Cardiac muscle cell (in vitro differentiated cells and primary cell): Measurements from ENCODE around the gene SULT4A1. TPM values are rescaled to one million over a fixed set of nuclear protein-coding genes. Genes with fewer than 3 reads are reported as not detected.

Source experiments
- DNase-seq, 2 donors: peaks; one replicate each; pipeline versions ENCODE4 v3.0.0 to v3.0.0-alpha.2; 2010 to 2017; ENCODE audit warnings: low read depth in 1 of 2, low spot score in 1 of 2
- H3K27ac ChIP-seq: fragments of 200-600 bp; sonication (generic); 2 replicates; pipeline ENCODE4 v1.5.1; 2016
- H3K27me3 ChIP-seq: fragments of 200-600 bp; sonication (generic); 2 replicates; pipeline ENCODE4 v1.6.0; 2016; ENCODE audit warnings: control low read depth
- H3K36me3 ChIP-seq: fragments of 200-600 bp; sonication (generic); 2 replicates; pipeline ENCODE4 v1.5.1; 2016; ENCODE audit warnings: control low read depth
- H3K4me1 ChIP-seq: fragments of 200-600 bp; sonication (generic); 2 replicates; pipeline ENCODE4 v1.8.1; 2017; ENCODE audit warnings: low read depth, mild to moderate bottlenecking, mixed run types
- H3K4me3 ChIP-seq: fragments of 200-600 bp; sonication (generic); 2 replicates; pipeline ENCODE4 v1.5.1; 2016; ENCODE audit warnings: mild to moderate bottlenecking
- H3K9me3 ChIP-seq: fragments of 200-600 bp; sonication (generic); 2 replicates; pipeline ENCODE4 v1.5.1; 2017; ENCODE audit warnings: low read depth, mild to moderate bottlenecking, control low read depth
- polyA plus RNA-seq: library from polyadenylated mRNA; unstranded; fragments of >200 nt; fragmentation: Nextera tagmentation; extraction: Ambion mirVana; gene quantifications from 2 replicates; pipeline ENCODE4 v1.2.1, GENCODE V29; 2016
- total RNA-seq: library from RNA; depleted of rRNA; stranded (reverse); fragments of >200 nt; gene quantifications from 2 replicates; pipeline ENCODE4 v1.2.3, GENCODE V29; 2016
- TF ChIP-seq, protein P1 (sequence below): IDR thresholded peaks from 2 replicates; pipeline ENCODE4 v1.5.1; 2012; ENCODE audit warnings: low read depth, mild to moderate bottlenecking, low read length

The SULT4A1 gene
- total and polyA plus RNA-seq, 2 experiments from 2014 or later: 1.3 to 3.2 TPM

DNA sequence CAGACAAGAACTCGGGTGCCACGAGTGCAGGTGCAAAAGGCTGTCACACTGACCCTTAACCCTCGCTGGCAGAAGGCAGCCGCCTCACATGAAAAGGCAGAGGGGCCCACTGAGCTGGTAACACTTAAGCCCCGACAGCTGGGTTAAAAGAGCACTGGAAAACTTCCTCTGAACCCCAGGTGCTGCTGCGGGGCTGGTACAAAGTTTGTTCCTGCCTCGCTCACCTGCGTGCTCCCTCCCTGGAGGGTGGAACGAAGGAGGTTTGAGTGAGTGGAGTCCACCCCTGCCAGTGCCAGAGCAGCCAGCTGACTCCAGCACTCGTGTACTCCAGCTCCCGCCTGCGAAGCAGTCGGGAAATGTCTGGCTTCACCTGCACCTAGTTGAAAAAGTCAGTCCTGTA, 12.6 kb downstream of the SULT4A1 start:
- TF ChIP-seq, protein P1, sequence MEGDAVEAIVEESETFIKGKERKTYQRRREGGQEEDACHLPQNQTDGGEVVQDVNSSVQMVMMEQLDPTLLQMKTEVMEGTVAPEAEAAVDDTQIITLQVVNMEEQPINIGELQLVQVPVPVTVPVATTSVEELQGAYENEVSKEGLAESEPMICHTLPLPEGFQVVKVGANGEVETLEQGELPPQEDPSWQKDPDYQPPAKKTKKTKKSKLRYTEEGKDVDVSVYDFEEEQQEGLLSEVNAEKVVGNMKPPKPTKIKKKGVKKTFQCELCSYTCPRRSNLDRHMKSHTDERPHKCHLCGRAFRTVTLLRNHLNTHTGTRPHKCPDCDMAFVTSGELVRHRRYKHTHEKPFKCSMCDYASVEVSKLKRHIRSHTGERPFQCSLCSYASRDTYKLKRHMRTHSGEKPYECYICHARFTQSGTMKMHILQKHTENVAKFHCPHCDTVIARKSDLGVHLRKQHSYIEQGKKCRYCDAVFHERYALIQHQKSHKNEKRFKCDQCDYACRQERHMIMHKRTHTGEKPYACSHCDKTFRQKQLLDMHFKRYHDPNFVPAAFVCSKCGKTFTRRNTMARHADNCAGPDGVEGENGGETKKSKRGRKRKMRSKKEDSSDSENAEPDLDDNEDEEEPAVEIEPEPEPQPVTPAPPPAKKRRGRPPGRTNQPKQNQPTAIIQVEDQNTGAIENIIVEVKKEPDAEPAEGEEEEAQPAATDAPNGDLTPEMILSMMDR: no peak
- no peaks in the 10 kb centered on the region for H3K36me3 ChIP-seq
- no peak for DNase-seq

DNA sequence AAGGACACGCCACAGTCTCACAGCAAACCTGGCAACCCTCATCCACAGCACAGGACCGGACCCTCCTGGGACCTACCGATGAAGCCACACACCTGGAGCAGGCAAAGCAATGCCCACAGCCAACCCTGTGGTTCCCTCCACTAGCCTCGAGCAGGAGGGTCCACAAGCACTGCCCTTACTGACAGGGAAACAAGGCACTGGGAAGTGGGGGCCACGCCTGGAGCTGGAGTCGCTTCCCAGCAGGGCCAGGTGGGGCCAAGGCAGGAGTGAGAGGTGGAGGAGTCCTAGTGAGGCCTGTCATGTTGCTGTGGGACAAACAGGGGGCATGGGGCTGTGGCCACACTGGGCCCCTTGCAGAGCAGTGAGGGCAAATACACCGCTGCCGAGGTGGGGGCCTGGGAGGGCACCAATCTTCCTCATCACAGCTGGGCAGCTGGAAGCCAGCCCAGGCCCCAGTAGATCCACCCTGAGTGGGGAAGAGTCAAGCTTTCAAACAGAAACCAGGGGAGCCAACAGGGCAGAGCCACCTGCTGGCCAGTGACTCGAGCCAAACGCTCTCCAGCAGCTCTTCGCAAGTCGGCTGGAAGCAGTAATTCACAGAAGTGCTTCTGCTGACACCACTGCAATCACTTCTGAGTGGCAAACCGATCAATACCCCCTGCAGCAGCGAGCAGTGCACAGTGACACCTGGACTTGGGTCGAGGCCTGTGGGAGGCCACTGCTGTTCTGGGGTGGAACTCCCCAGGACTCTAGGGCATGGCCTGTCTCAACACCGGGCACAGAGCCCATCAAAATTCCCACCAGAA, 13.7 kb downstream of the SULT4A1 start:
- no peaks in the 10 kb centered on the region for H3K4me1 ChIP-seq
- TF ChIP-seq, protein P1: peak; percentile 51
- no peak overlapping the region for H3K27ac ChIP-seq
- H3K4me3 ChIP-seq: no peak overlapping the region
- no peaks in the 10 kb centered on the region for H3K27me3 ChIP-seq
- H3K36me3 ChIP-seq: no peaks in the 10 kb centered on the region
- peak; percentile 38 to 72 for DNase-seq
- no peaks in the 10 kb centered on the region for H3K9me3 ChIP-seq

More for the DNA sequence above, 12.6 kb downstream of the SULT4A1 start:
- Histone ChIP-seq H3K27me3 (no peaks in the 10 kb centered on the region), H3K4me1 (no peaks in the 10 kb centered on the region), H3K9me3 (no peaks in the 10 kb centered on the region), H3K4me3 (no peak overlapping the region), H3K27ac (no peak overlapping the region)

DNA sequence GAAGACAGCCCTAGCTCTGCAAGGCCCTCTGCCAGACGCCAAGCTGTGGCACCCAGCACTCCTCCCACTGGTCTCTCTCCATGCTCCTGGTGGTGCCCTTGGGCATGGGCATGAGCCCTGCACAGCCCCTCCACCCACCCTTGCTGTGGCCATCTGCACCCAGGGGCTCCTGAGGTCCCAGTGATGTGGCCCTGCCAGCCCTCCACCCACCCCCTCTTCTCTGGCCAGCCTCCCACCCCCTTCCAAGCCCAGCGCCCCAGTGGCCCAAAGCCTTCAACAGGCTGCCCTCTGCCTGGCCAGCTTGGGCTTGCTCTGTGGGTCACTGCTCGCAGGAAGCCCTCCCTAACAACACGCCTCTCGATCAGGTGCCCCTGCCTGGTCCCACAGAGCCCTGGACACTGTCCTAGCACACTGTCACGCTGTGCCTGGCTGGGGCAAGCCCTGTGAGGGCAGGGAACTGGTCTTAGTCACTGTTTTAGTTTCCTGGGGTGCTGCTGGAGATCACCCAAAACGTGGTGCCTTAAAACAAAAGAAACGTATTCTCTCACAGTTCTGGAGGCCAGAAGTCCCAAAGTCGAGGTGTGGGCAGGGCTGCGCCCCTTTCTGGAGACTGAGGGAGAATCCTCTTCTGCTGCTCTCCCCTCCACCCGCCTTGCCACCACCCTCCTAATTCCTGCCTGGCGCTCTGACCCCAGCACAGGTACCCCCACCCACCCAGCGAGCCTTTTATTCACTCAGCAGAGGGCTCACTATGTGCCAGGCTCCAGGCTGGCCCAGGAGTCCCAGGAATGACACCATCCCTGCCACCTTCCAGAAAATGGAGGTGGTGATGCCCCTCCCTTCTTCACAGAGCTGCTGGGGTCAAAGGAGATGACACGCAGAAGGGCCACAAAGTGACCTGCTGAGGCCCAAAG, 14.7 kb downstream of the SULT4A1 start:
- Histone ChIP-seq H3K27ac (no peak overlapping the region), H3K27me3 (no peaks in the 10 kb centered on the region), H3K4me1 (no peaks in the 10 kb centered on the region), H3K4me3 (no peak overlapping the region), H3K9me3 (no peaks in the 10 kb centered on the region), H3K36me3 (no peaks in the 10 kb centered on the region)
- no peak for DNase-seq
- TF ChIP-seq, protein P1: no peak

DNA sequence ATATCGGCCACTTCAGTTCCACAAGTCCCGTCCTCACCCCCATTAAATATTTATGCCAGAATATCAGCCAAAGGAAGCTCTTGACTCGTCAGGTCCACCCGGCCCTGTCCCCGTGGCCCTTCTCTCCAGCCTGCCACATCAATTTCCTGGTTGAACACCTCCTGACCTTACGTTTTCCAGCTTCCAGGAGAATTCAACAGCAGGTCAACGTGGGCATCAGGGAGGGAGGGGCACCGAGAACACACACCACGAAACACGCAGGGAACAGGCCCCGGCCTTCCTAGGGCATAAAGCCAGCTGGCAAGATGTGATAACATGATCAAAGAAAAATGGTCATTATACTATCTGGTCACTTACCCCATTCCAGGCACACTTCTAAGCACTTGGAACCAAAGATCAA, 15.3 kb downstream of the SULT4A1 start:
- DNase-seq: no peak
- TF ChIP-seq, protein P1: no peak
- no peaks in the 10 kb centered on the region for H3K9me3 ChIP-seq
- no peaks in the 10 kb centered on the region for H3K27me3 ChIP-seq
- H3K4me3 ChIP-seq: no peak overlapping the region
- no peaks in the 10 kb centered on the region for H3K4me1 ChIP-seq
- H3K36me3 ChIP-seq: no peaks in the 10 kb centered on the region
- no peak overlapping the region for H3K27ac ChIP-seq

DNA sequence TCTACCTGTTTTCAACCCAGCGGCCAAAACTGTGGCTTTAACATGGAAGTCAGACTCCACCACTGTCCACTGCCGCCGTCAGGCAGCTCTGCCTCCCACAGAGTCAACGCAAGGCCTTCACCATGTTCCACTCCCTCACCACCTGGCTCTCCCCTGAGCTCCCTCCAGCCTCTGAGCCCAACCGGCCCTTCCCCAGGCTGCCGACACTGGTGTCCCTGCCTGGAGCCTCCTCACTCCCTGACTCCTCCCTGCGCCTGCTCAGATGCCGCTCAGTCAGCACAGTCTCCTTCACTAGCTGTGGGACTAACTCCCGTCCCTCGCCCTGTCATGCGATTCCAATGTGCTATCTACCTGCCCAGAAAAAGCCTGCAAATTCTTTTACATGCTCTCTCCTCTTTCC, 16.3 kb downstream of the SULT4A1 start:
- Histone ChIP-seq H3K4me3 (no peak overlapping the region), H3K9me3 (no peaks in the 10 kb centered on the region), H3K36me3 (no peaks in the 10 kb centered on the region), H3K27me3 (no peaks in the 10 kb centered on the region), H3K27ac (no peak overlapping the region), H3K4me1 (no peaks in the 10 kb centered on the region)
- DNase-seq: no peak
- TF ChIP-seq, protein P1: no peak
